Measurements from ENCODE around the gene HEATR5A. TPM values are rescaled to one million over a fixed set of nuclear protein-coding genes. Genes with fewer than 3 reads are reported as not detected.

Gene HEATR5A
- total and polyA plus RNA-seq, 2 of the 13 experiments (the other 11 are each of a cell fraction or from before 2014, with no cell fraction given): 36.4 to 105 TPM

- peak; percentile 41 for ATAC-seq
- CTCF ChIA-PET (ENCODE audit: low intra/inter-chr PET ratio, low total read pairs): no interaction called here
- TF ChIP-seq SMYD3 (CRISPR knock-in tag; IDR thresholded peaks at IDR 0.05) (no peak), ZNF274 (CRISPR knock-in tag; IDR thresholded peaks at IDR 0.05) (peak; percentile 43; the same call in 1 of the 2 replicates), ZNF280B (CRISPR knock-in tag; IDR thresholded peaks at IDR 0.05; ENCODE audit: borderline replicate concordance) (0 out of 2 replicates have a peak, but pooled peaks have one; percentile 43), MEIS1 (CRISPR knock-in tag; IDR thresholded peaks at IDR 0.05; ENCODE audit: borderline replicate concordance) (0 out of 2 replicates have a peak, but pooled peaks have one; percentile 1), PBX3 (CRISPR knock-in tag; IDR thresholded peaks at IDR 0.05; ENCODE audit: borderline replicate concordance) (no peak), ZNF816 (CRISPR knock-in tag; IDR thresholded peaks at IDR 0.05; ENCODE audit: borderline replicate concordance) (0 out of 2 replicates have a peak, but pooled peaks have one; percentile 16), ZNF747 (CRISPR knock-in tag; IDR thresholded peaks at IDR 0.05; ENCODE audit: borderline replicate concordance) (0 out of 2 replicates have a peak, but pooled peaks have one; percentile 34), WIZ (CRISPR knock-in tag; IDR thresholded peaks at IDR 0.05) (no peak), ZNF20 (CRISPR knock-in tag; IDR thresholded peaks at IDR 0.05) (0 out of 2 replicates have a peak, but pooled peaks have one; percentile 6), ZFP82 (CRISPR knock-in tag; IDR thresholded peaks at IDR 0.05; ENCODE audit: borderline replicate concordance) (0 out of 2 replicates have a peak, but pooled peaks have one; percentile 52), ZNF598 (CRISPR knock-in tag; IDR thresholded peaks at IDR 0.05; ENCODE audit: borderline replicate concordance) (peak; percentile 86; the same call in 1 of the 2 replicates), HDAC2 (CRISPR knock-in tag; IDR thresholded peaks at IDR 0.05) (no peak), ZNF549 (CRISPR knock-in tag; IDR thresholded peaks at IDR 0.05) (no peak), ZFX (CRISPR knock-in tag; IDR thresholded peaks at IDR 0.05; ENCODE audit: low read depth) (0 out of 2 replicates have a peak, but pooled peaks have one; percentile 2), MTF2 (CRISPR knock-in tag; IDR thresholded peaks at IDR 0.05; ENCODE audit: borderline replicate concordance) (0 out of 2 replicates have a peak, but pooled peaks have one; percentile 61), BATF2 (CRISPR knock-in tag; IDR thresholded peaks at IDR 0.05) (no peak), ZKSCAN8 (CRISPR knock-in tag; IDR thresholded peaks at IDR 0.05; ENCODE audit: borderline replicate concordance) (no peak), ZNF772 (CRISPR knock-in tag; IDR thresholded peaks at IDR 0.05) (peak; percentile 33; the same call in 1 of the 2 replicates), ZFP36L1 (CRISPR knock-in tag; IDR thresholded peaks at IDR 0.05) (no peak), ZNF510 (CRISPR knock-in tag; IDR thresholded peaks at IDR 0.05; ENCODE audit: low read depth) (peak; percentile 9; the same call in 1 of the 2 replicates), SMAD9 (CRISPR knock-in tag; IDR thresholded peaks at IDR 0.05) (no peak), ZNF670 (CRISPR knock-in tag; IDR thresholded peaks at IDR 0.05; ENCODE audit: borderline replicate concordance) (0 out of 2 replicates have a peak, but pooled peaks have one; percentile 58)
Measured at GRCh38 chr14:31377433-31377832, 42.9 kb downstream of the HEATR5A start.

More at GRCh38 chr14:31377433-31377832, 42.9 kb downstream of the HEATR5A start:
- Histone ChIP-seq H3K4me3 (replicated peaks in 1 of 3; ENCODE audit: insufficient read depth in 1 of 3, low read depth in 2 of 3, low read length in 3 of 3) (no peak overlapping the region; a peak in 1 of 6 replicates), H3K4me2 (ENCODE audit: low read depth, low read length) (peak overlapping the region; percentile 41), H4K20me1 (ENCODE audit: insufficient read depth, low read length) (no peaks in the 10 kb centered on the region), H3K9me3 (ENCODE audit: low read length) (no peaks in the 10 kb centered on the region), H3K9ac (ENCODE audit: insufficient read depth, low read depth, low read length) (0 out of 2 replicates have a peak overlapping the region, but pooled peaks have one; percentile 2), H3K27me3 (ENCODE audit: control insufficient read depth in 1 of 2, insufficient read depth in 2 of 2, low read length in 2 of 2) (no peaks in the 10 kb centered on the region), H3K79me2 (ENCODE audit: insufficient read depth, low read length) (no peaks in the 10 kb centered on the region), H3K27ac (ENCODE audit: extremely low read length, insufficient read depth, low read length) (peak overlapping the region; percentile 58), H3K4me1 (ENCODE audit: insufficient read depth, low read length) (peaks cover 26% of the 10 kb centered on the region), H3K36me3 (replicated peaks in 1 of 2; ENCODE audit: control insufficient read depth in 1 of 2, insufficient read depth in 2 of 2, low read length in 2 of 2) (peaks cover 7 to 32% of the 10 kb centered on the region in 2 experiments; a peak in 4 of 5 replicates), H2AFZ (ENCODE audit: low read length) (no peak overlapping the region)
- POLR2A ChIA-PET: interaction anchor here (1.4 to 4.9 kb wide), 3 partner anchors 42 to 170 kb away, joined by 3 to 30 read pairs (median 11); partner anchors contain the start of genes DTD2, HEATR5A and HECTD1
- BruUV-seq (replicated peaks): no TSS peak
- intact Hi-C loops (cut with micrococcal nuclease; ENCODE audit: unreplicated experiment) (no loop called here), in situ Hi-C loops (cut with HindIII; ENCODE audit: extremely low pct_ligation_motif_present, low pct_unique_long_range_greater_than_20kb) (no loop called here)
- FAIRE-seq (no peak), DNase-seq (ENCODE audit: low spot score) (no peak)
- WGBS (ENCODE audit: low lambda C conversion rate): 92% methylated on average over 5 of the region's 5 CpGs
